SK-N-SH (cell line): Measurements from ENCODE around the gene ADPGK. TPM values are rescaled to one million over a fixed set of nuclear protein-coding genes. Genes with fewer than 3 reads are reported as not detected.

Source experiments
- CTCF ChIA-PET: fragments of 300-600, 350-600 bp; formaldehyde crosslinking; extraction: SDS; loops from one replicate; lab custom pipeline; 2021; lab: Yijun Ruan, JAX
- POLR2A ChIA-PET: fragments of 350-600 bp; sonication (Branson Sonifier 250); formaldehyde crosslinking; extraction: SDS; loops from one replicate; lab custom pipeline; 2020; ENCODE audit warnings: antibody characterized with exemption, inconsistent platforms; lab: Yijun Ruan, JAX
- DNase-seq: peaks from one replicate; pipeline ENCODE4 v3.0.0; 2012
- H2AFZ ChIP-seq: fragments of 200-600 bp; sonication (generic); 2 replicates; pipeline ENCODE4 v1.8.1; 2016; ENCODE audit warnings: antibody characterized with exemption, mild to moderate bottlenecking, low read depth
- H3F3A ChIP-seq: fragments of 200-600 bp; sonication (generic); replicated peaks from 2 replicates; pipeline ENCODE3; 2016; ENCODE audit warnings: antibody characterized with exemption, mild to moderate bottlenecking; ENCODE audit not compliant: insufficient read depth
- H3K27ac ChIP-seq, 2 experiments: fragments of 200-500 bp in 1 of 2; fragments of 200-600 bp in 1 of 2; sonication (Bioruptor generic) in 1 of 2; sonication (generic), shearing (Covaris generic) in 1 of 2; 2 replicates each; pipeline versions ENCODE4 v1.5.1 to v1.6.1; 2014 to 2016; ENCODE audit warnings: low read depth in 2 of 2, inconsistent platforms in 1 of 2, low read length in 1 of 2, mild to moderate bottlenecking in 1 of 2, mixed read lengths in 1 of 2
- H3K27me3 ChIP-seq: fragments of 200-600 bp; sonication (generic), shearing (Covaris generic); 2 replicates; pipeline ENCODE4 v1.6.1; 2016; ENCODE audit warnings: mixed run types; ENCODE audit not compliant: insufficient read depth
- H3K36me3 ChIP-seq, 2 experiments: fragments of 200-500 bp in 1 of 2; fragments of 200-600 bp in 1 of 2; sonication (Bioruptor generic) in 1 of 2; sonication (generic) in 1 of 2; replicated peaks in 1 of 2; 2 replicates each; pipeline versions ENCODE3 to v1.5.1; 2014 to 2016; ENCODE audit warnings: low read length in 1 of 2, mild to moderate bottlenecking in 1 of 2; ENCODE audit not compliant: insufficient read depth in 2 of 2, control insufficient read depth in 1 of 2
- H3K4me1 ChIP-seq, 2 experiments: fragments of 200-500 bp in 1 of 2; fragments of 200-600 bp in 1 of 2; sonication (Bioruptor generic) in 1 of 2; sonication (generic), shearing (Covaris generic) in 1 of 2; 2 replicates each; pipeline versions ENCODE4 v1.5.1 to v1.6.1; 2014 to 2016; ENCODE audit warnings: low read depth in 1 of 2, low read length in 1 of 2, mixed run types in 1 of 2; ENCODE audit not compliant: insufficient read depth in 2 of 2, control insufficient read depth in 1 of 2
- H3K4me2 ChIP-seq: fragments of 200-600 bp; sonication (generic), shearing (Covaris generic); 2 replicates; pipeline ENCODE4 v1.6.1; 2017; ENCODE audit warnings: mixed run types
- H3K4me3 ChIP-seq, 2 experiments: fragments of 200-500 bp in 1 of 2; fragments of 200-600 bp in 1 of 2; sonication (Bioruptor generic) in 1 of 2; sonication (generic), shearing (Covaris generic) in 1 of 2; 2 replicates each; pipeline versions ENCODE4 v1.5.1 to v1.8.1; 2014 to 2016; ENCODE audit warnings: low read depth in 2 of 2, inconsistent platforms in 1 of 2, low read length in 1 of 2, mild to moderate bottlenecking in 1 of 2, mixed read lengths in 1 of 2, moderate library complexity in 1 of 2
- H3K79me2 ChIP-seq: fragments of 200-600 bp; sonication (generic); 2 replicates; pipeline ENCODE4 v1.8.1; 2017; ENCODE audit warnings: mild to moderate bottlenecking; ENCODE audit not compliant: insufficient read depth
- H3K9ac ChIP-seq: fragments of 200-600 bp; sonication (generic); 2 replicates; pipeline ENCODE4 v1.6.1; 2017; ENCODE audit warnings: mixed run types
- H3K9me2 ChIP-seq: fragments of 200-600 bp; sonication (generic); 2 replicates; pipeline ENCODE4 v1.6.1; 2017; ENCODE audit warnings: mixed run types
- H3K9me3 ChIP-seq: fragments of 200-600 bp; sonication (generic); 2 replicates; pipeline ENCODE4 v1.6.1; 2017; ENCODE audit warnings: mixed run types, mild to moderate bottlenecking, moderate library complexity
- H4K20me1 ChIP-seq: fragments of 200-600 bp; sonication (generic); 2 replicates; pipeline ENCODE4 v1.6.1; 2017; ENCODE audit warnings: mild to moderate bottlenecking, mixed run types; ENCODE audit not compliant: insufficient read depth
- FOSL2 ChIP-seq: IDR thresholded peaks from 2 replicates; pipeline ENCODE4 v1.4.0; 2012; ENCODE audit warnings: low read depth, mild to moderate bottlenecking, moderate library complexity, borderline replicate concordance
- FOXM1 ChIP-seq: IDR thresholded peaks from 2 replicates; pipeline ENCODE4 v1.4.0; 2012; ENCODE audit warnings: low read depth, mild to moderate bottlenecking
- GABPA ChIP-seq: IDR thresholded peaks from 2 replicates; pipeline ENCODE4 v1.4.0; 2012; ENCODE audit warnings: low read depth, mild to moderate bottlenecking
- IRF3 ChIP-seq: fragments of 150-350 bp; IDR thresholded peaks from 2 replicates; pipeline ENCODE4 v1.6.1; 2016; ENCODE audit warnings: mild to moderate bottlenecking, low read depth, low read length
- MXI1 ChIP-seq: IDR thresholded peaks from 2 replicates; pipeline ENCODE4 v1.6.1; 2012; ENCODE audit warnings: mild to moderate bottlenecking, low read depth, low read length, improper control_type of control experiment
- POLR2AphosphoS5 ChIP-seq: IDR thresholded peaks from 2 replicates; pipeline ENCODE4 v1.6.1; 2012; ENCODE audit warnings: low read depth, low read length
- RAD21 ChIP-seq: IDR thresholded peaks from 2 replicates; pipeline ENCODE4 v1.6.1; 2012; ENCODE audit warnings: mild to moderate bottlenecking, low read length
- RFX5 ChIP-seq: IDR thresholded peaks from 2 replicates; pipeline ENCODE4 v1.6.1; 2012; ENCODE audit warnings: mild to moderate bottlenecking, improper control_type of control experiment, low read length
- RXRA ChIP-seq: IDR thresholded peaks from 2 replicates; pipeline ENCODE4 v1.4.0; 2012; ENCODE audit warnings: low read depth, mild to moderate bottlenecking, borderline replicate concordance
- TCF12 ChIP-seq: IDR thresholded peaks from 2 replicates; pipeline ENCODE4 v1.4.0; 2012
- WGBS: methylation state at CpG from one replicate; pipeline ENCODE4 v1.1.6; 2017; ENCODE audit warnings: low lambda C conversion rate; 5-methylcytosine and 5-hydroxymethylcytosine counted together
- polyA plus RNA-seq, 3 experiments: library from polyadenylated mRNA; depleted of rRNA; stranded (reverse); fragments of >200 nt; gene quantifications; 2 replicates each; pipeline ENCODE4 v1.2.3, GENCODE V29; 2012
- TF ChIP-seq, protein P1 (sequence below): IDR thresholded peaks from 2 replicates; pipeline ENCODE4 v1.4.0; 2012; ENCODE audit warnings: low read depth, borderline replicate concordance
- TF ChIP-seq, protein P2 (sequence below): fragments of 150-350 bp; IDR thresholded peaks from 2 replicates; pipeline ENCODE4 v1.6.1; 2017; ENCODE audit warnings: antibody characterized with exemption, low read length, low read depth, borderline replicate concordance
- TF ChIP-seq, protein P3 (sequence below): IDR thresholded peaks from 2 replicates; pipeline ENCODE4 v1.4.0; 2012; ENCODE audit warnings: low read depth
- TF ChIP-seq, protein P4 (sequence below): IDR thresholded peaks from 2 replicates; pipeline ENCODE4 v1.4.0; 2012; ENCODE audit warnings: low read depth, borderline replicate concordance

ADPGK gene
- polyA plus RNA-seq, 1 of the 3 experiments (the other 2 are of a cell fraction): 57.3 TPM

GRCh38 chr15:72801590-72802325, 18.2 kb upstream of the ADPGK start:
- DNase-seq: no peak
- Histone ChIP-seq H4K20me1 (no peaks in the 10 kb centered on the region), H3F3A (no peaks in the 10 kb centered on the region), H3K36me3 (no peaks in the 10 kb centered on the region), H3K9me2 (no peaks in the 10 kb centered on the region), H3K4me3 (no peak overlapping the region), H3K4me2 (no peak overlapping the region), H2AFZ (no peak overlapping the region), H3K9ac (no peak overlapping the region), H3K79me2 (no peaks in the 10 kb centered on the region), H3K4me1 (peaks cover 0 to 4% of the 10 kb centered on the region in 2 experiments; a peak in 1 of 4 replicates), H3K27ac (no peak overlapping the region), H3K27me3 (peaks cover 4% of the 10 kb centered on the region; the same call in 1 of the 2 replicates), H3K9me3 (no peaks in the 10 kb centered on the region)
- WGBS: 53% methylated on average over 7 of the region's 7 CpGs
- ChIA-PET POLR2A (no interaction called here), CTCF (interaction anchor here (1.7 kb wide), 1 partner anchor 280 kb away, joined by 5 read pairs; no protein-coding TSS in a partner anchor)
- TF ChIP-seq IRF3: no peak

- H2AFZ ChIP-seq: no peak overlapping the region
These were observed 17.4 kb upstream of the ADPGK start for GRCh38 chr15:72800833-72801481.

More at GRCh38 chr15:72800833-72801481, 17.4 kb upstream of the ADPGK start:
- H3K4me2 ChIP-seq: no peak overlapping the region
- no peaks in the 10 kb centered on the region for H3F3A ChIP-seq
- no peak overlapping the region for H3K27ac ChIP-seq
- H3K9me2 ChIP-seq: no peaks in the 10 kb centered on the region
- H3K36me3 ChIP-seq: no peaks in the 10 kb centered on the region
- H3K9me3 ChIP-seq: no peaks in the 10 kb centered on the region
- DNase-seq: no peak
- no peaks in the 10 kb centered on the region for H4K20me1 ChIP-seq
- POLR2A ChIA-PET: no interaction called here
- CTCF ChIA-PET: interaction anchor here (0.9 to 1.7 kb wide), 3 partner anchors 259 to 281 kb away, joined by 3 to 5 read pairs (median 3); no protein-coding TSS in a partner anchor
- H3K27me3 ChIP-seq: peaks cover 4% of the 10 kb centered on the region; the same call in 1 of the 2 replicates
- no peak overlapping the region for H3K9ac ChIP-seq
- TF ChIP-seq TCF12 (no peak), FOXM1 (no peak), RXRA (no peak), FOSL2 (no peak), RAD21 (no peak), GABPA (no peak), POLR2AphosphoS5 (no peak), MXI1 (no peak), RFX5 (no peak)
- TF ChIP-seq, protein P1, sequence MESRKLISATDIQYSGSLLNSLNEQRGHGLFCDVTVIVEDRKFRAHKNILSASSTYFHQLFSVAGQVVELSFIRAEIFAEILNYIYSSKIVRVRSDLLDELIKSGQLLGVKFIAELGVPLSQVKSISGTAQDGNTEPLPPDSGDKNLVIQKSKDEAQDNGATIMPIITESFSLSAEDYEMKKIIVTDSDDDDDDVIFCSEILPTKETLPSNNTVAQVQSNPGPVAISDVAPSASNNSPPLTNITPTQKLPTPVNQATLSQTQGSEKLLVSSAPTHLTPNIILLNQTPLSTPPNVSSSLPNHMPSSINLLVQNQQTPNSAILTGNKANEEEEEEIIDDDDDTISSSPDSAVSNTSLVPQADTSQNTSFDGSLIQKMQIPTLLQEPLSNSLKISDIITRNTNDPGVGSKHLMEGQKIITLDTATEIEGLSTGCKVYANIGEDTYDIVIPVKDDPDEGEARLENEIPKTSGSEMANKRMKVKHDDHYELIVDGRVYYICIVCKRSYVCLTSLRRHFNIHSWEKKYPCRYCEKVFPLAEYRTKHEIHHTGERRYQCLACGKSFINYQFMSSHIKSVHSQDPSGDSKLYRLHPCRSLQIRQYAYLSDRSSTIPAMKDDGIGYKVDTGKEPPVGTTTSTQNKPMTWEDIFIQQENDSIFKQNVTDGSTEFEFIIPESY: no peak
- TF ChIP-seq, protein P2, sequence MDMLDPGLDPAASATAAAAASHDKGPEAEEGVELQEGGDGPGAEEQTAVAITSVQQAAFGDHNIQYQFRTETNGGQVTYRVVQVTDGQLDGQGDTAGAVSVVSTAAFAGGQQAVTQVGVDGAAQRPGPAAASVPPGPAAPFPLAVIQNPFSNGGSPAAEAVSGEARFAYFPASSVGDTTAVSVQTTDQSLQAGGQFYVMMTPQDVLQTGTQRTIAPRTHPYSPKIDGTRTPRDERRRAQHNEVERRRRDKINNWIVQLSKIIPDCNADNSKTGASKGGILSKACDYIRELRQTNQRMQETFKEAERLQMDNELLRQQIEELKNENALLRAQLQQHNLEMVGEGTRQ: no peak
- TF ChIP-seq, protein P3, sequence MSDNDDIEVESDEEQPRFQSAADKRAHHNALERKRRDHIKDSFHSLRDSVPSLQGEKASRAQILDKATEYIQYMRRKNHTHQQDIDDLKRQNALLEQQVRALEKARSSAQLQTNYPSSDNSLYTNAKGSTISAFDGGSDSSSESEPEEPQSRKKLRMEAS: no peak
- TF ChIP-seq, protein P4, sequence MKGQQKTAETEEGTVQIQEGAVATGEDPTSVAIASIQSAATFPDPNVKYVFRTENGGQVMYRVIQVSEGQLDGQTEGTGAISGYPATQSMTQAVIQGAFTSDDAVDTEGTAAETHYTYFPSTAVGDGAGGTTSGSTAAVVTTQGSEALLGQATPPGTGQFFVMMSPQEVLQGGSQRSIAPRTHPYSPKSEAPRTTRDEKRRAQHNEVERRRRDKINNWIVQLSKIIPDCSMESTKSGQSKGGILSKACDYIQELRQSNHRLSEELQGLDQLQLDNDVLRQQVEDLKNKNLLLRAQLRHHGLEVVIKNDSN: no peak
- no peaks in the 10 kb centered on the region for H3K79me2 ChIP-seq
- 55% methylated on average over 8 of the region's 8 CpGs for WGBS
- H3K4me3 ChIP-seq: no peak overlapping the region
- peaks cover 0 to 6% of the 10 kb centered on the region in 2 experiments; a peak in 1 of 4 replicates for H3K4me1 ChIP-seq
